CD4-positive, alpha-beta memory T cell (primary cell): ENCODE data around the gene ELF1. TPM values are rescaled to one million over a fixed set of nuclear protein-coding genes. Genes with fewer than 3 reads are reported as not detected.
"Not testable (repeated sequence)": the region's sequence is repeated elsewhere in the genome, so short reads cannot be mapped to it uniquely, and the experiment has no call there.

Experiments used
- CTCF ChIA-PET: fragments of 350-600 bp; sonication (Branson Sonifier 250); formaldehyde crosslinking; loops from one replicate; lab custom pipeline; 2021; ENCODE audit warnings: inconsistent platforms; ENCODE audit not compliant: partially characterized antibody; lab: Charles Lee
- POLR2A ChIA-PET: fragments of 350-600 bp; sonication (Branson Sonifier 250); formaldehyde crosslinking; loops from one replicate; lab custom pipeline; 2021; ENCODE audit not compliant: partially characterized antibody; lab: Charles Lee
- DNase-seq, 5 donors: peaks; one replicate each; pipeline versions ENCODE4 v3.0.0 to v3.0.0-alpha.2; 2020 to 2022; ENCODE audit warnings: mixed read lengths in 1 of 5
- H3K27ac ChIP-seq: one replicate; pipeline ENCODE4 v1.7.0; 2013; ENCODE audit warnings: low read depth, low read length
- H3K27me3 ChIP-seq: 2 replicates; pipeline ENCODE4 v1.7.0; 2013; ENCODE audit warnings: mild to moderate bottlenecking, low read length, moderate library complexity; ENCODE audit not compliant: insufficient read depth
- H3K36me3 ChIP-seq: 2 replicates; pipeline ENCODE4 v1.7.0; 2013; ENCODE audit warnings: mild to moderate bottlenecking, low read length, moderate library complexity; ENCODE audit not compliant: insufficient read depth
- H3K4me1 ChIP-seq: 2 replicates; pipeline ENCODE4 v1.7.0; 2013; ENCODE audit warnings: mild to moderate bottlenecking, low read length, moderate library complexity; ENCODE audit not compliant: insufficient read depth
- H3K4me3 ChIP-seq, 2 donors: one replicate each; pipeline ENCODE4 v1.7.0; 2013; ENCODE audit warnings: low read length in 2 of 2, mild to moderate bottlenecking in 1 of 2
- H3K9me3 ChIP-seq, 2 donors: one replicate each; pipeline ENCODE4 v1.7.0; 2013; ENCODE audit warnings: low read length in 2 of 2, control low read depth in 1 of 2; ENCODE audit not compliant: control insufficient read depth in 1 of 2
- H3K27ac Mint-ChIP-seq, 7 donors: one replicate each; pipeline ENCODE4 v1.8.0; 2020 to 2021; ENCODE audit warnings: mixed read lengths in 7 of 7, mild to moderate bottlenecking in 6 of 7, inconsistent platforms in 3 of 7, moderate library complexity in 3 of 7
- H3K27me3 Mint-ChIP-seq, 2 donors: one replicate each; pipeline ENCODE4 v1.8.0; 2020 to 2021; ENCODE audit warnings: mixed read lengths in 2 of 2
- H3K36me3 Mint-ChIP-seq, 2 donors: one replicate each; pipeline ENCODE4 v1.8.0; 2020 to 2021; ENCODE audit warnings: mixed read lengths in 2 of 2, inconsistent platforms in 1 of 2, mild to moderate bottlenecking in 1 of 2
- H3K4me1 Mint-ChIP-seq, 4 donors: one replicate each; pipeline ENCODE4 v1.8.0; 2020 to 2021; ENCODE audit warnings: mixed read lengths in 4 of 4, mild to moderate bottlenecking in 1 of 4
- H3K4me3 Mint-ChIP-seq, 8 donors: one replicate each; pipeline ENCODE4 v1.8.0; 2020 to 2021; ENCODE audit warnings: mixed read lengths in 8 of 8, mild to moderate bottlenecking in 7 of 8, moderate library complexity in 6 of 8, inconsistent platforms in 3 of 8
- H3K9me3 Mint-ChIP-seq, 8 donors: one replicate each; pipeline ENCODE4 v1.8.0; 2020 to 2021; ENCODE audit warnings: mixed read lengths in 8 of 8, mild to moderate bottlenecking in 5 of 8, inconsistent platforms in 3 of 8, moderate library complexity in 1 of 8
- intact Hi-C: fragments of 100-400 bp; cut with micrococcal nuclease; formaldehyde crosslinking; loops from one replicate; pipeline ENCODE4 v1.15.1; 2023
- polyA plus RNA-seq, 2 donors: library from polyadenylated mRNA; unstranded; fragments of 300-500 nt; fragmentation: Illumina TruSeq; gene quantifications; one replicate each; pipeline ENCODE4 v1.2.3, GENCODE V29; 2021
- total RNA-seq, 2 experiments: library from RNA; stranded (reverse); gene quantifications; one replicate each; pipeline ENCODE4 v1.2.3, GENCODE V29; 2021

Gene ELF1
- total and polyA plus RNA-seq, 4 experiments from 2014 or later: 136 to 192 (median 168) TPM

- no peak overlapping the region for H3K27ac ChIP-seq
- Mint-ChIP-seq H3K27ac (peak overlapping the region in 1 of 7 donors; percentile 65), H3K4me3 (no peak overlapping the region), H3K27me3 (no peaks in the 10 kb centered on the region), H3K4me1 (peaks cover 0 to 14% (median 8%) of the 10 kb centered on the region in 4 donors), H3K9me3 (peaks cover 0 to 3% (median 0%) of the 10 kb centered on the region in 8 donors), H3K36me3 (peaks cover 6% of the 10 kb centered on the region in 2 donors)
- CTCF ChIA-PET: interaction anchor here (0.8 to 1.3 kb wide), 3 partner anchors 12 to 174 kb away, joined by 3 to 4 read pairs (median 3); no protein-coding TSS in a partner anchor
- H3K4me3 ChIP-seq: no peak overlapping the region
- POLR2A ChIA-PET: interaction anchor here (1.7 kb wide), 1 partner anchor 12 kb away, joined by 3 read pairs; no protein-coding TSS in a partner anchor
- intact Hi-C loops: no loop called here
- peaks cover 2% of the 10 kb centered on the region for H3K4me1 ChIP-seq
- no peaks in the 10 kb centered on the region for H3K27me3 ChIP-seq
- no peaks in the 10 kb centered on the region for H3K9me3 ChIP-seq
- no peak for DNase-seq
- H3K36me3 ChIP-seq: no peaks in the 10 kb centered on the region
Observed at GRCh38 chr13:41048640-41049039, 29.5 kb upstream of the ELF1 start.

DNA sequence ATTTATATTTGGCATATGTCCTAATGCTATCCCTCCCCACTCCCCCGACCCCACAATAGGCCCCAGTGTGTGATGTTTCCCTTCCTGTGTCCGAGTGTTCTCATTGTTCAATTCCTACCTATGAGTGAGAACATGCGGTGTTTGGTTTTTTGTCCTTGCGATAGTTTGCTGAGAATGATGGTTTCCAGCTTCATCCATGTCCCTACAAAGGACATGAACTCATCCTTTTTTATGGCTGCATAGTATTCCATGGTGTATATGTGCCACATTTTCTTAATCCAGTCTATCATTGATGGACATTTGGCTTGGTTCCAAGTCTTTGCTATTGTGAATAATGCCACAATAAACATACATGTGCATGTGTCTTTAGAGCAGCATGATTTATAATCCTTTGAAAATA lies 23.3 kb upstream of the ELF1 start:
- H3K4me3 ChIP-seq, H3K9me3 ChIP-seq, H3K27me3 Mint-ChIP-seq, H3K27me3 ChIP-seq, H3K4me3 Mint-ChIP-seq, DNase-seq, H3K4me1 ChIP-seq, H3K27ac Mint-ChIP-seq, H3K27ac ChIP-seq, H3K36me3 Mint-ChIP-seq, intact Hi-C loops, H3K36me3 ChIP-seq, H3K9me3 Mint-ChIP-seq: not testable (repeated sequence)
- POLR2A ChIA-PET: interaction anchor here (1.4 kb wide), 1 partner anchor 121 kb away, joined by 4 read pairs; no protein-coding TSS in a partner anchor
- CTCF ChIA-PET: interaction anchor here (1.9 kb wide), 1 partner anchor 12 kb away, joined by 5 read pairs; no protein-coding TSS in a partner anchor
- peaks cover 7 to 11% (median 8%) of the 10 kb centered on the region in 4 donors for H3K4me1 Mint-ChIP-seq

DNA sequence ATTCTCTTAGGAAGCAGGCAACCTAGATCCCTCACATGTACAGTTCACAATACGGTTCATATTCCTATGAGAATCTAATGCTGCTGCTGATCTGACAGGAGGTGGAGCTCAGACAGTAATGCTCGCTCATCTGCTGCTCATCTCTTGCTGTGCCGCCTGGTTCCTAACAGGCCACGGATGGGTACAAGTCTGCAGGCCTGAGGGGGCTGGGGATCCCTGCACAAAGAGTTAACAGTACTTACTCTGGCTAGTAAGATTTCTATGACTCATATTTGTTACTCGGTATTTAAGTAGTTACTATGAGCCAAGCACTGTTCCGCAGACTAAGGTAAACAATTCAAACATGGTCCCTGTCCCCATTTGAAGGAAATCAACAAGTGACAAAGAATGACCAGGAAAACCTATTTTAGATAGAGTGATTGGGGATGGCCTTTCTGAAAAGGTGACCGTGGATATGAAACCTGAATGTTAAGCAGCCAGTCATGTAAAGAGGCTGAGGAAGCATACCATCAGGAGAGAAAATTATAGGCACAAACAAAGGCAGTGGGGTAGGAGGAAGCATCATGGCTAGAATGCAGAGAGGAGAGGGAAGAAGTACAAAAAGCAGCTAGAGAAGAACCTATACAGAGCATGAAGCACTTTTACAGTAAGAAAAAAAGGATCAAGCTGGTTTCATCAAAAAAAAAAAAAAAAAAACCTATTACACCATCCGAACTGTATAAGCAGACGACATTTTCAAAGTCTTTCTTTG lies 21.6 kb upstream of the ELF1 start:
- Mint-ChIP-seq H3K4me3 (no peak overlapping the region), H3K4me1 (peaks cover 7 to 11% (median 8%) of the 10 kb centered on the region in 4 donors), H3K27ac (peak overlapping the region in 6 of 7 donors; percentile 30 to 59 (median 42)), H3K27me3 (no peaks in the 10 kb centered on the region), H3K36me3 (peaks cover 0 to 3% of the 10 kb centered on the region in 2 donors), H3K9me3 (peaks cover 0 to 3% (median 0%) of the 10 kb centered on the region in 8 donors)
- intact Hi-C loops: no loop called here
- Histone ChIP-seq H3K4me1 (no peaks in the 10 kb centered on the region), H3K27ac (no peak overlapping the region), H3K27me3 (no peaks in the 10 kb centered on the region), H3K9me3 (no peaks in the 10 kb centered on the region), H3K36me3 (no peaks in the 10 kb centered on the region), H3K4me3 (no peak overlapping the region)
- ChIA-PET POLR2A (interaction anchor here (1.4 kb wide), 1 partner anchor 119 kb away, joined by 4 read pairs; no protein-coding TSS in a partner anchor), CTCF (interaction anchor here (1.9 kb wide), 1 partner anchor 11 kb away, joined by 5 read pairs; no protein-coding TSS in a partner anchor)
- DNase-seq: no peak

- Mint-ChIP-seq H3K9me3 (peaks cover 0 to 2% (median 0%) of the 10 kb centered on the region in 8 donors), H3K27ac (no peak overlapping the region), H3K4me1 (peaks cover 7 to 13% (median 11%) of the 10 kb centered on the region in 4 donors), H3K4me3 (no peak overlapping the region), H3K27me3 (no peaks in the 10 kb centered on the region), H3K36me3 (no peaks in the 10 kb centered on the region)
- Histone ChIP-seq H3K4me1 (no peaks in the 10 kb centered on the region), H3K9me3 (no peaks in the 10 kb centered on the region), H3K36me3 (no peaks in the 10 kb centered on the region), H3K27me3 (no peaks in the 10 kb centered on the region), H3K27ac (no peak overlapping the region), H3K4me3 (no peak overlapping the region)
- CTCF ChIA-PET: interaction anchor here (1.5 kb wide), 1 partner anchor 10 kb away, joined by 3 read pairs; no protein-coding TSS in a partner anchor
- intact Hi-C loops: no loop called here
- POLR2A ChIA-PET: interaction anchor here (1.2 kb wide), 1 partner anchor 20 kb away, joined by 3 read pairs; no protein-coding TSS in a partner anchor
- DNase-seq: no peak
Observed at GRCh38 chr13:41039746-41040145, 20.6 kb upstream of the ELF1 start.

- H3K36me3 Mint-ChIP-seq, H3K27me3 ChIP-seq, H3K27ac Mint-ChIP-seq, H3K9me3 Mint-ChIP-seq, H3K9me3 ChIP-seq, POLR2A ChIA-PET, H3K27ac ChIP-seq, intact Hi-C loops, H3K27me3 Mint-ChIP-seq, H3K4me3 ChIP-seq, H3K4me3 Mint-ChIP-seq, H3K36me3 ChIP-seq, DNase-seq, H3K4me1 ChIP-seq, CTCF ChIA-PET: not testable (repeated sequence)
- H3K4me1 Mint-ChIP-seq: peaks cover 7 to 15% (median 11%) of the 10 kb centered on the region in 4 donors
Observed at GRCh38 chr13:41036557-41036956, 17.4 kb upstream of the ELF1 start.

DNA sequence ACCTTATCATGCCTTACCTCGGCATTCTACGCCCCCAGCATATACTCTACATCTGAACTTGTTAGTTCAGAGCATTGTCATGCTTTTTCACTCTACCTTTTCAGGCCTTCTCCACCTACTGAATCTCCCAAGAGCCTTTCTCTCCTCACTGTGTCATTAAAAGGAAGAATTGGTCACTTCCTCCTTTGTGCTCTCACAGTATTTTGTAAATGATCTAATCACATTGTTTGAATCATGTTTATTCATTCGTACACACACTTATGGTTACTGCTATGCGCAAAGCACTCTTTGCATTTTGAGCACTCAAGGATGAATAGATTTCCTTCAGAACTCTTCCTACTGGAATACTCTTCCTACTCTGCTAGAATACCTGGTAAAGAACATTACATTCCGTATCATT lies 15.8 kb upstream of the ELF1 start:
- ChIA-PET POLR2A (no interaction called here), CTCF (no interaction called here)
- Mint-ChIP-seq H3K9me3 (no peaks in the 10 kb centered on the region), H3K27ac (peak overlapping the region in 1 of 7 donors; percentile 45), H3K4me1 (peaks cover 0 to 12% (median 5%) of the 10 kb centered on the region in 4 donors), H3K27me3 (no peaks in the 10 kb centered on the region), H3K4me3 (no peak overlapping the region), H3K36me3 (no peaks in the 10 kb centered on the region)
- intact Hi-C loops: no loop called here
- DNase-seq: no peak
- Histone ChIP-seq H3K27ac (no peak overlapping the region), H3K36me3 (no peaks in the 10 kb centered on the region), H3K9me3 (no peaks in the 10 kb centered on the region), H3K4me3 (no peak overlapping the region), H3K27me3 (no peaks in the 10 kb centered on the region), H3K4me1 (no peaks in the 10 kb centered on the region)

GRCh38 chr13:41034382-41034781 lies 15.3 kb upstream of the ELF1 start:
- ChIA-PET POLR2A (no interaction called here), CTCF (no interaction called here)
- Histone ChIP-seq H3K27me3 (no peaks in the 10 kb centered on the region), H3K4me1 (no peaks in the 10 kb centered on the region), H3K9me3 (no peaks in the 10 kb centered on the region), H3K4me3 (no peak overlapping the region), H3K36me3 (no peaks in the 10 kb centered on the region), H3K27ac (no peak overlapping the region)
- no peak overlapping the region for H3K27ac Mint-ChIP-seq
- no peak for DNase-seq
- peaks cover 0 to 12% (median 4%) of the 10 kb centered on the region in 4 donors for H3K4me1 Mint-ChIP-seq
- no peak overlapping the region for H3K4me3 Mint-ChIP-seq
- H3K36me3 Mint-ChIP-seq: no peaks in the 10 kb centered on the region
- no peaks in the 10 kb centered on the region for H3K9me3 Mint-ChIP-seq
- no peaks in the 10 kb centered on the region for H3K27me3 Mint-ChIP-seq
- intact Hi-C loops: no loop called here
